ENCODE measurements around the gene KRT81.

KRT81 gene

GRCh38 chr12:52291267-52291935, at the start of gene KRT81:
KRT81 (minus strand) TSS chr12:52291534; CDS start chr12:52291465, 69 bp downstream.
- no peak for DNase-seq

GRCh38 chr12:52338241-52338960, 47.1 kb upstream of the KRT81 start:
- DNase-seq, result no peak

- no peak for DNase-seq
These were observed 45.7 kb upstream of the KRT81 start for GRCh38 chr12:52337054-52337453.

- DNase-seq, result no peak
These were observed 45.3 kb upstream of the KRT81 start for GRCh38 chr12:52336641-52337040.

- DNase-seq, result peak; percentile 89
These were observed 44.4 kb upstream of the KRT81 start for GRCh38 chr12:52335598-52336262.

GRCh38 chr12:52334185-52334584, 42.9 kb upstream of the KRT81 start:
- no peak for DNase-seq

GRCh38 chr12:52333321-52333720, 42.0 kb upstream of the KRT81 start:
- no peak for DNase-seq

- DNase-seq, result no peak
These were observed 41.0 kb upstream of the KRT81 start for GRCh38 chr12:52332381-52332780.

GRCh38 chr12:52331833-52332232, 40.5 kb upstream of the KRT81 start:
- no peak for DNase-seq

- DNase-seq, result no peak
These were observed 39.7 kb upstream of the KRT81 start for GRCh38 chr12:52331039-52331438.

GRCh38 chr12:52327830-52328500, 36.6 kb upstream of the KRT81 start:
- no peak for DNase-seq

GRCh38 chr12:52327052-52327829, 35.9 kb upstream of the KRT81 start:
- DNase-seq, result peak; percentile 81

GRCh38 chr12:52324153-52324444, 32.8 kb upstream of the KRT81 start:
- DNase-seq, result no peak

GRCh38 chr12:52323416-52324152, 32.2 kb upstream of the KRT81 start:
- no peak for DNase-seq

GRCh38 chr12:52323001-52323400, 31.7 kb upstream of the KRT81 start:
- DNase-seq, result no peak

- no peak for DNase-seq
These were observed 30.7 kb upstream of the KRT81 start for GRCh38 chr12:52322069-52322468.

GRCh38 chr12:52321418-52321817, 30.1 kb upstream of the KRT81 start:
- DNase-seq, result peak; percentile 95

- DNase-seq, result no peak
These were observed 29.6 kb upstream of the KRT81 start, which contains the start of gene KRT83 for GRCh38 chr12:52320784-52321400. KRT83 (minus strand) TSS chr12:52321398; CDS start chr12:52321335, 63 bp downstream.

GRCh38 chr12:52319097-52319496, 27.8 kb upstream of the KRT81 start:
- peak; percentile 20 for DNase-seq

- no peak for DNase-seq
These were observed 27.1 kb upstream of the KRT81 start for GRCh38 chr12:52318241-52318990.
